ENCODE results near the gene CARMIL1.

DNA sequence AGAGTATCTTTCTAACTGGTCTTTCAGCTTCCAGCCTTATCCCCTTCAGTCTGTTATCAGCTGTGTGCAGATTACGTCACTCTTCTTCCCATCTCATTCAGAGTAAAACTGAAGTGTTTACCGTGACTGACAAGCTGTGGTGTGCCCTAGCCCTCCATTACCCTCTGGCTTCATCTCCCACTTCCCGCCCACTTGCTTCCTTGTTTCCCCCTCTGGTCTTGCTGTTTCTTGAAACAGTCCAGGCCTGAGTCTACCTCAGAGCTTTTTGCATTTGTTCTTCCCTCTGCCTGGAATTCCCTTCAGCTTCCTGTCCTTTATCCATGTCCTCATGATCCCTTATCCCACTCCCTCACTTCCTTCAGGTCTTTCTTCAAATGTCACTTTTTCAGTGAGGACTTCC lies 66.9 kb downstream of the CARMIL1 start:
- TF ChIP-seq POLR2A (IDR thresholded peaks at IDR 0.05) (no peak), POLR2AphosphoS5 (IDR thresholded peaks at IDR 0.05) (no peak)

All from spleen (tissue), 3 donors.